ENCODE measurements around the gene PPIH.
"Not testable (repeated sequence)": the region's sequence is repeated elsewhere in the genome, so short reads cannot be mapped to it uniquely, and the experiment has no call there.

Gene PPIH

GRCh38 chr1:42682484-42682738 lies 24.2 kb downstream of the PPIH start:
- DNase-seq (ENCODE audit: low spot score), result not testable (repeated sequence)

GRCh38 chr1:42682739-42683531 lies 24.7 kb downstream of the PPIH start:
- peak; percentile 60 for DNase-seq (ENCODE audit: low spot score)

- no peak for DNase-seq (ENCODE audit: low spot score)
Measured at GRCh38 chr1:42684139-42684538, 25.9 kb downstream of the PPIH start.

- no peak for DNase-seq (ENCODE audit: low spot score)
Measured at GRCh38 chr1:42686418-42686817, 28.2 kb downstream of the PPIH start.

- no peak for DNase-seq (ENCODE audit: low spot score)
Measured at GRCh38 chr1:42689912-42690311, 31.7 kb downstream of the PPIH start.

- no peak for DNase-seq (ENCODE audit: low spot score)
Measured at GRCh38 chr1:42690477-42691156, 32.4 kb downstream of the PPIH start.

GRCh38 chr1:42691157-42691498 lies 32.9 kb downstream of the PPIH start:
- DNase-seq (ENCODE audit: low spot score), result no peak

GRCh38 chr1:42692461-42692860 lies 34.2 kb downstream of the PPIH start:
- DNase-seq (ENCODE audit: low spot score), result no peak

GRCh38 chr1:42692911-42693310 lies 34.7 kb downstream of the PPIH start:
- DNase-seq (ENCODE audit: low spot score), result no peak

GRCh38 chr1:42698081-42698813 lies 40.0 kb downstream of the PPIH start:
- DNase-seq (ENCODE audit: low spot score), result no peak

GRCh38 chr1:42700006-42700405 lies 41.8 kb downstream of the PPIH start:
- DNase-seq (ENCODE audit: low spot score), result no peak

GRCh38 chr1:42703888-42704464 lies 45.8 kb downstream of the PPIH start:
- DNase-seq (ENCODE audit: low spot score), result no peak

GRCh38 chr1:42712808-42713207 lies 54.6 kb downstream of the PPIH start:
- not testable (repeated sequence) for DNase-seq (ENCODE audit: low spot score)

- no peak for DNase-seq (ENCODE audit: low spot score)
Measured at GRCh38 chr1:42713293-42713692, 55.1 kb downstream of the PPIH start.

GRCh38 chr1:42714441-42714840 lies 56.2 kb downstream of the PPIH start:
- not testable (repeated sequence) for DNase-seq (ENCODE audit: low spot score)

GRCh38 chr1:42720868-42721267 lies 62.6 kb downstream of the PPIH start:
- no peak for DNase-seq (ENCODE audit: low spot score)

- DNase-seq (ENCODE audit: low spot score), result no peak
Measured at GRCh38 chr1:42721926-42722325, 63.7 kb downstream of the PPIH start.

GRCh38 chr1:42722403-42722802 lies 64.2 kb downstream of the PPIH start:
- DNase-seq (ENCODE audit: low spot score), result not testable (repeated sequence)

GRCh38 chr1:42723511-42723910 lies 65.3 kb downstream of the PPIH start:
- DNase-seq (ENCODE audit: low spot score), result no peak

GRCh38 chr1:42725820-42726219 lies 67.6 kb downstream of the PPIH start:
- DNase-seq (ENCODE audit: low spot score), result not testable (repeated sequence)

Measured in CD4-positive, alpha-beta T cell treated with Interleukin-2 at 100 ng/mL for 4 hours (primary cell).